HG03439 (cell line): ENCODE measurements around the gene R3HCC1L.
"Not testable (repeated sequence)": the region's sequence is repeated elsewhere in the genome, so short reads cannot be mapped to it uniquely, and the experiment has no call there.

Experiments
- ATAC-seq: cut with Tn5 transposase; IDR thresholded peaks from one replicate; pipeline ENCODE4 v1.9.1; 2021; ENCODE audit warnings: mild to moderate bottlenecking, moderate library complexity; ENCODE audit not compliant: unreplicated experiment

R3HCC1L gene

DNA sequence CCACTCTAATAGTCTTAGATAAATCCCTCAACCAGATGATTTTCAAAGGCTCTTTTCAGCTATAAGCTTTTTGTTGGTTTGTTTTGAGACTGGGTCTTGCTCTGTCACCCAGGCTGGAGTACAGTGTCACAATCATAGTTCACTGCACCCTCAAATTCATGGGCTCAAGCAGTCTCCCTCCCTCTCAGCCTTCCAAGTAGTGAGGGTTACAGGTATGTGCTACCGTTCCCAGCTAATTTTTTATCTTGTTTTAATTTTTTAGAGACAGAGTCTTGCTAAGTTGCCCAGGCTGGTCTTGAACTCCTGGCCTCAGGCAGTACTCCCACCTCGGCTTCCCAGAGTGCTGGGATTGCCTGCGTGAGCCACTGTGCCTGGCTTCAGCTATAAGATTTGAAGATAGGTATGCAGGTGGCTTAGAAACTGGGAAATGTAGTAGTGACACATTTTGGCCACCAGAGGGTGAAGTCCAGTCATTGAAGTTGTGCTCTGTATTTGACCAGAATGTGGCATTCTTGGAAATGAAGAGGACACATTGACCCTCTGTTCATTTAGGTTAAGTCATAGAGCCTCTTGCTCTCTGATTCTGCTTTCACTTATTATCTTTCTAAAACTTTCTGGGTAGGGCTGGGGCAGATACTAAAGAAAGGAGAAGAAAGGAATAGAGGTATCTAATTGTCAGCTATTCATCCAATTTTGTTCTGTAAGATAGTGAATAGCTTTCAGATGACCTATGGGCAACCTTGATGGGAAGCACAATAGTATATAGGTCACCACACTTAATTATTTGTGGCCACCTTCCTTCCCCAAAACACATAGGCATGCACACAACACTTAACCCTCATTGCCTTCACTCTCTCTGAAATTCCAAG is 36.0 kb downstream of the R3HCC1L start:
- ATAC-seq = no peak

DNA sequence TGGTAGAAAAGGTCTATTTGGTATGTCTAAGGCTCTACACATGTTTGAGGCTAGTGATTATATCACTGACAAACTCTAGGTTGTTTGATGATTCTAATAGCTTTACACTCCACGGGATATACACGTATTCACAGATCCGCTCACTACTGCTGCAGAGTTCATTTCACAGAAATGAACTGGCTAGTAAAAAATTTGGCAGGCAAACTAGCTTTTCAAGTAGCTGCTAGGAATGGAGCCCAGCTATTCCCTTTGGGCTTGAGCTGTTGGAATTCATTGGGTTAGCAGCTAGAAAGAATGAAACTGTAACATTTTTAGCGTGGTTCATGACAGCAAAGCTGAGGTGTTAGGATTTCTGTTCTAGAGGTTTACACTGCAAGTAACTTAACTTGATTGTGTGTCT is 37.6 kb downstream of the R3HCC1L start:
- no peak for ATAC-seq

GRCh38 chr10:98172495-98172894 is 38.0 kb downstream of the R3HCC1L start:
- no peak for ATAC-seq

DNA sequence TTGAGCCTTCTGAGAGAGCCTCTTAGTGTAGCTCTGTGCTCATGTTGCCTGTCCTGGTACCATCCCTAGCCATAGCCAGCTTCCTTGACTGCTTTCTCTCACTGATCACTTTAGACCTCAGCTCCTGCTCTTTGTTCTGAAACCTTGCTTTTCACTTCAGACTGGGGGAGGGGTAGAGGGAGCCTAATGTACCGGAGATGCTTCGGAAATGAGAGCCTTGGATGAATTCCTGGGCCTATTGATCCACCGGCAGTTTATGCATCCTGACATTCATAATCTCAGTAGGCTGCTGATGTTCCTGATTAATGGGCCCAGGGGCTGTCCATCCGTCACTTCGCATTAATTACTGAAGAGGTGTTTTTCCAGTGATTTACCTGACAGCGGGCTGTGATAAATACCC is 38.8 kb downstream of the R3HCC1L start:
- no peak for ATAC-seq

DNA sequence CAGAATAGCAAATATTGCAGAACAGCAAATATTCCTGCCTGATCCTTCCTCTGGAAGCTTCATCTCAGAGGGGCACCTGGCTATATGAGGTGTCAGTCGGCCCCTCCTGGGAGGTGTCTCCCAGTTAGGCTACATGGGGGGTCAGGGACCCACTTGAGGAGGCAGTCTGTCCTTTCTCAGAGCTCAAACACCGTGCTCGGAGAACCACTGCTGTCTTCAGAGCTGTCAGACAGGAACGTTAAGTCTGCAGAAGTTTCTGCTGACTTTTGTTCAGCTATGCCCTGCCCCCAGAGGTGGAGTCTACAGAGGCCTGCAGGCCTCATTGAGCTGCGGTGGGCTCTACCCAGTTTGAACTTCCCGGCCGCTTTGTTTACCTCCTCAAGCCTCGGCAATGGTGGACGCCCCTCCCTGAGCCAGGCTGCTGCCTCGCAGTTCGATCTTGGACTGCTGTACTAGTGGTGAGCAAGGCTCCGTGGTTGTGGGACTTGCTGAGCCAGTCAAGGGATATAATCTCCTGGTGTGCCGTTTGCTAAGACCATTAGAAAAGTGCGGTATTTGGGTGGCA is 48.0 kb downstream of the R3HCC1L start:
- ATAC-seq = not testable (repeated sequence)

DNA sequence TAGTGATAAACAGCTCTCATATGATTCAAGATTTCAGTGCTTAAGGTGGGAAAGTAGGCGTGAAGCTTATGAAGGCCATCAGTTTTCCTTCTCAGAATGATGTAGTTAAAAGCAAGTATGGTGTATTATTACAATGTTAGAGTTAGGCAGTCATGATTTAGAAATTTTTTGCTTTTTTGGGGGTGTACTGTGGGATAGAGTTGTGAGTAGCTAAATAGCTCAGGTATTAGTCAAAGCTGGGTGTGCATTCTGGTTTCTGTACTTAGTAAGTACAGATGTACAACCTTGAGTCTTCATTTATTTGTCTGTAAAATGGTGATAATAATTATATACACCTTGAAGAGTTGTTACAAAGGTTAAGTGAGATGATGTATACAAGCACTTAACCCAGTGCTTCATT is 52.2 kb downstream of the R3HCC1L start:
- ATAC-seq = no peak

DNA sequence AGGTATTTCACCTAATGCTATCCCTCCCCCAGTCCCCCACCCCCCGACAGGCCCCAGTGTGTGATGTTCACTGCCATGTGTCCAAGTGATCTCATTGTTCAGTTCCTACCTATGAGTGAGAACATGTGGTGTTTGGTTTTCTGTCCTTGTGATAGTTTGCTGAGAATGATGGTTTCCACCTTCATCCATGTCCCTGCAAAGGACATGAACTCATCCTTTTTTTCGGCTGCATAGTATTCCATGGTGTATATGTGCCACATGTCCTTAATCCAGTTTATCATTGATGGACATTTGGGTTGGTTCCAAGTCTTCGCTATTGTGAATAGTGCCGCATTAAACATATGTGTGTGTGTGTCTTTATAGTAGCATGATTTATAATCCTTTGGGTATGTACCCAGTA is 56.3 kb downstream of the R3HCC1L start:
- ATAC-seq = not testable (repeated sequence)

DNA sequence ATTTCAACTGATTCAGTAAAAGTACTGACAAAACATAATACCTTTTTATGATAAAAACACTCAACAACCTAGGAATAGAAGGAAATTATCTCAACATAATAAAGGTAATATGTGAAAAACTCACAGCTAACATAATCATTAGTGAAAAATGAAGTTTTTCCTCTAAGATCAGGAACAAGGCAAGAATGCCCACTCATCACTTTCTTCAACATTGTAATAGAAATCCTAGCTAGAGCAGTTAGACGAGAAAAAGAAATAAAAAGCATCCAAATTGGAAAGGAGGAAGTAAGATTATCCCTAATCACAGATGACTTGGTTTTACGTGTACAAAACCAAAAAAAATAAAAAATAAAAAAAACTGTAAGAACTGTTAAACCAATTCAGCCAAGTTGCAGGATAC is 58.6 kb downstream of the R3HCC1L start:
- ATAC-seq = no peak

GRCh38 chr10:98194633-98195032 is 60.2 kb downstream of the R3HCC1L start:
- ATAC-seq = no peak

- ATAC-seq = no peak
Measured at GRCh38 chr10:98195120-98195519, 60.7 kb downstream of the R3HCC1L start.

DNA sequence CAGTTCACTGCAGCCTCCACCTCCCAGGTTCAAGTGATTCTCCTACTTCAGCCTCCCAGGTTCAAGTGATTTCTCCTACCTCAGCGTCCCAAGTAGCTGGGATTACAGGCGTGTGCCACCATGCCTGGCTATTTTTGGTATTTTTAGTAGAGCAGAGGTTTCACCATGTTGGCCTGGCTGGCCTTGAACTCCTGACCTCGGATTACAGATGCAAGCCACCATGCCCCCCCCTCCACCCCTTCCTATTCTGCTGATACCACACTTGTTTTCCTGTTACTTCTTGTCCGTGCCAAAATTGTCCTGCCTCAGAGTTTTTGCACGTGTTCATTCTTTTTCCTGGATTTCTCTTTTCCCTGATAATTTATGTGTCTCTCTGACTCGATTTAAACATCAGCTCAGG is 62.5 kb downstream of the R3HCC1L start:
- no peak for ATAC-seq

DNA sequence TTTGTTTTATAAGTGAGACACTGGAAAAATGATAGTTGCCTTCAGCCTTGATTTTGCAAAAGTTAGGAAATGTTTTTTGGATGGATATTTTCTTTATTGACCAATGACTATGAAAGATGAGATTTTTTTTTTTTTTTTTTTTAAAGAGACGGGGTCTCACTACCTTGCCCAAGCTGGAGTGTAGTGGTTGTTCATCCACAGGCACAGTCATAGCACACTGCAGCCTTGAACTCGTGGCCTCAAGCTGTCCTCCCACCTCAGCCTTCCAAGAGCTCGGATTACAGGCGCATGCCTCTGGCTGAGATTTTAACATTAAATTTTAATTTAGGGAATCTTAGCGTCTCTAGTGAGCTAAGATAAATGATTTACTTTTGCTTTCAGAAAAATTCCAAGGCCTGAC is 67.3 kb downstream of the R3HCC1L start:
- ATAC-seq = no peak

DNA sequence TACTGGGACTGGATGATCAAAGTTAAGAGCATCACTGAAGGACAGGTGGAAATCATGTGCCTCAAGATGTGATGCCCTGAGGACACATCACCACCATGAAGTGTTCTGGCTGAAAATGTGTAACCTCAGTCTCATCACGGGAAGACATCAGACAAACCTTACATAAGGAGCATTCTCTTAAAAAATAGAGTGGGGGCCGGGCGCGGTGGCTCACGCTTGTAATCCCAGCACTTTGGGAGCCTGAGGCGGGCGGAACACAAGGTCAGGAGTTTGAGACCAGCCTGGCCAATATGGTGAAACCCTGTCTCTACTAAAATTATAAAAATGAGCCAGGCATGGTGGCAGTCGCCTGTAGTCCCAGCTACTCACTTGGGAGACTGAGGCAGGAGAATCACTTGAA is 67.9 kb downstream of the R3HCC1L start:
- ATAC-seq = no peak

GRCh38 chr10:98205351-98205750 is 70.9 kb downstream of the R3HCC1L start:
- ATAC-seq = no peak

DNA sequence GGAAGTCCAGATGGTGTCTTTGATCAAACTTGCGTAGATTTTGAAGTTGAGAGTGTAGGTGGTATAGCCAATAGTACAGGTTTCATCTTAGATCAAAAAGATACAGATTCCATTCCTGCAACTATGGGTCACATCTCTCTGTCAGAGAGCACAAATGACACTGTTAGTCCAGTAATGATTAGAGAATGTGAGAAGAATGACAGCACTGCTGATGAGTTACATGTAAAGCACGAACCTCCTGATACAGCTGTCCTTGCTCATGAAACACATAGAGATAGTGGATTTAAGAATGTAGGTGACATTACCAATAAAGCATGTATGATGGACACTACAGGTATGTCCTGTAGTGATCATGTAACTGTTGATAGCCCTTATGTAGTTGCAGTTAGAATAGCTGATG is 74.5 kb downstream of the R3HCC1L start:
- ATAC-seq = no peak

DNA sequence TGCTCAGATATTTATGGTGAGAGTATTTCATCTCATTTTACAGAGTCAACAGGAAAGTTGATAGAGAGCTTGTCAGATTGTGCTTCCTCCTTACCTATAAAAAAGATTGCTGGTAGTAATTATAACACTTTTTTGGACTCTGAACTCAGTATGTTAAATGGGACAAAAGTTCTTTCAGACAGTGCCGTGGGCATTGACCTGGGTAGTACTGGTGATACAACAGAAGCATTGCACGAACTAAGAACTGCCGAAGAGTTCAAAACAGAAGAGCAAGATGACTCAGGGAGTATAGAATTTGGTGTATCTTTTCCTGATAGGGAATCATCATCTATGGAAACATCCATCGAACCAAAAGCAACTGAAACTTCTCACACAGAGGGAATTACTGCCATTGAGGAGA is 75.0 kb downstream of the R3HCC1L start:
- no peak for ATAC-seq

- no peak for ATAC-seq
Measured at GRCh38 chr10:98212196-98212595, 77.7 kb downstream of the R3HCC1L start.

DNA sequence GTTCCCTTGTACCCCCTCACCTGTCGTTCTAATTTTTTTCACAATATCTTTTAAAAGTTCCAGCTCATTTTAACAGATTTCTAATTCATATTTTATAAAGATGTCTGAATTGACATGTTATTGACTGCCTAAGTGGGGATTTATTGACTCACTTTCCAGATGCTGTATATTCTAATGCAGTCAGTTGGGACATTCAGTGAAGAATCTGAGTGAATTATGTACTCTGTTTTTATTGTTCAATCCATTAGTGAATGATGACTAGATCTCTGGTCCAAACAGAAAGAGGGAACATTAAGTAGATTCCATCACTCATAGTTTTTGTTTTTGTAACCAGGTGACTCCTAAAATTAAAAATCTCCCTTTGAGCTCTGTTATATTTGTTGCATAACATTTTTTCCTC is 79.3 kb downstream of the R3HCC1L start:
- ATAC-seq = no peak

- no peak for ATAC-seq
Measured at GRCh38 chr10:98215373-98215772, 80.9 kb downstream of the R3HCC1L start.

GRCh38 chr10:98217801-98218200 is 83.3 kb downstream of the R3HCC1L start:
- no peak for ATAC-seq

DNA sequence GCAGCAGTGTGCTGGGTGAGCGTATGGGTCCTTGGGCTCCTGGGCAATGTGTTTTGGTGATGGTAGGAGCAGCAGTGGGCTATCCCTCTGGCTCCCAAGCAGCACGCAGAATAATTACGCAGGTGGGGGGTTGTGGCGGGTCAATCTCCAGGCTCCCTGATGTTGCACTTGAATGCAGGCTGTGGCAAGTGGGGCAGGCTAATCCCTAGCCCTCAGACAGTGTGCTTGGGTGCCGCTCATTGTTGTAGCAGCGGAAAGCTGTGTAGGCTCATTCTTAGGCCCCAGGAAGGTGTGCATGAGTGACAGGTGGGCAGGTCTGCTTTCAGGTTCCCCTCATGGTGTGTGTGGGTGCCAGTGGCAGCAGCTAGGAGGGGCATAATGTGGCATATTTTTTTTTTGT is 89.4 kb downstream of the R3HCC1L start:
- ATAC-seq = no peak

DNA sequence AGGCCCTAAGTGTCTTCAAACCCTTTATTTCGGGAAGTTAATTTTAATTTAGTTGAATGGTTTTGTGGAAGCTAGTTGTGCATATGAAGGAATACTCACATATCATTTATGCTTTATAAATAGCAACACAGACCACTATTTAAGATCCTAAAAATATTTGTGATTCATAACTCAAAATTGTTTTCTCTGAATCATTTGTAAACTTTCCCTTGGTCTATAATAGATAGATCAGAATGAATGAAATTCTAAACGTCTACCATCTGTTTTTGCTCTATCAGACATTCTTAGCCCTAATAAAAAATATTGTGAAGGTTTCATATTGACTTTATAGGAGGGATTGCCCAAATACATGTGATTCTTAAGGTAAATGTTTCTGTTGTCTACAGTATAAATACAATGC is 90.1 kb downstream of the R3HCC1L start:
- ATAC-seq = no peak

DNA sequence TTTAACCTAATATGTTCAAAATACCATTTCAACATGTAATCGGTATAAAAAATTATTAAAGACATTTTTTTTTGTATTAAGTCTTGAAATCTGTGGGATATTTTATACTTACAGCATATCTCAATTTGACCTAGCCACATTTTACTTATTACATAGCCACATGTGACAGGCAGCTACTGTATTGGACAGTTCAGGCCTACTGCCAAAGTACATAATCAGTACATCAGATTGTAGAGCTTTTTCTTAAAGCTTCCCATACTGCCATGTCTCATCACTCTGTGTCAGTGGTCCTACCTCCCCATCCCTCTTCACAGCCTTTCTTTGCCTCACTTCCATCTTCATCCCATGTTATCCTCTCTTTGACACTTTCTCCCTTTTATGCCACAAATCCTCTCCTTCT is 90.5 kb downstream of the R3HCC1L start:
- ATAC-seq = no peak
